Natural killer cell (primary cell): Measurements from ENCODE around the gene NUDT14. TPM values are rescaled to one million over a fixed set of nuclear protein-coding genes. Genes with fewer than 3 reads are reported as not detected.

Experiments used
- ATAC-seq, 3 donors: fragments of 150-1000 bp in 2 of 3; fragments of 200-7000 bp in 1 of 3; cut with Tn5 transposase; 1 replicate in 1 of 3; 2 replicates in 2 of 3; pipeline ENCODE4 v1.10.0; 2021; ENCODE audit warnings: mild to moderate bottlenecking in 2 of 3, moderate library complexity in 2 of 3
- DNase-seq, 2 donors: peaks; one replicate each; pipeline versions ENCODE4 v3.0.0 to v3.0.0-alpha.2; 2013 to 2021; ENCODE audit warnings: mixed read lengths in 1 of 2
- H3K27ac ChIP-seq: one replicate; pipeline ENCODE4 v1.5.1; 2013; ENCODE audit warnings: mild to moderate bottlenecking, low read length
- H3K27me3 ChIP-seq: one replicate; pipeline ENCODE4 v1.6.1; 2013; ENCODE audit warnings: low read length; ENCODE audit not compliant: control insufficient read depth, insufficient read depth
- H3K36me3 ChIP-seq: one replicate; pipeline ENCODE4 v1.6.1; 2013; ENCODE audit warnings: low read length; ENCODE audit not compliant: control insufficient read depth, insufficient read depth
- H3K4me1 ChIP-seq: one replicate; pipeline ENCODE4 v1.6.1; 2013; ENCODE audit warnings: low read length; ENCODE audit not compliant: control insufficient read depth, insufficient read depth
- H3K4me3 ChIP-seq: one replicate; pipeline ENCODE4 v1.5.1; 2013; ENCODE audit warnings: low read length
- H3K9me3 ChIP-seq: one replicate; pipeline ENCODE4 v1.6.1; 2013; ENCODE audit warnings: low read length; ENCODE audit not compliant: control insufficient read depth, insufficient read depth
- H3K27ac Mint-ChIP-seq, 2 donors: one replicate each; pipeline ENCODE4 v1.8.0; 2022; ENCODE audit warnings: mild to moderate bottlenecking in 2 of 2, mixed read lengths in 2 of 2, moderate library complexity in 1 of 2
- H3K27me3 Mint-ChIP-seq, 2 donors: one replicate each; pipeline ENCODE4 v1.8.0; 2022; ENCODE audit warnings: low read depth in 2 of 2, mixed read lengths in 2 of 2
- H3K36me3 Mint-ChIP-seq: one replicate; pipeline ENCODE4 v1.8.0; 2022; ENCODE audit warnings: mixed read lengths
- H3K4me1 Mint-ChIP-seq, 2 donors: one replicate each; pipeline ENCODE4 v1.8.0; 2022; ENCODE audit warnings: mixed read lengths in 2 of 2
- H3K4me3 Mint-ChIP-seq: one replicate; pipeline ENCODE4 v1.8.0; 2022; ENCODE audit warnings: mild to moderate bottlenecking, moderate library complexity, mixed read lengths
- H3K9me3 Mint-ChIP-seq, 2 donors: one replicate each; pipeline ENCODE4 v1.8.0; 2022; ENCODE audit warnings: mixed read lengths in 2 of 2
- WGBS: methylation state at CpG from one replicate; pipeline ENCODE4 v1.1.7; 2013; ENCODE audit warnings: missing lambda C conversion rate; ENCODE audit not compliant: insufficient coverage; 5-methylcytosine and 5-hydroxymethylcytosine counted together
- intact Hi-C: fragments of 100-400 bp; cut with micrococcal nuclease; formaldehyde crosslinking; loops from one replicate; pipeline ENCODE4 v1.14.2; 2022
- total RNA-seq, 4 donors: library from RNA; stranded (reverse); fragments of 120-200 nt in 1 of 4; gene quantifications; one replicate each; pipeline versions ENCODE4 v1.2.3 to v1.2.4, GENCODE V29; 2013 to 2022
- TF ChIP-seq, protein P1 (sequence below): fragments of 200-600 bp; IDR thresholded peaks from one replicate; pipeline ENCODE4 v1.8.0; 2022; ENCODE audit warnings: antibody characterized with exemption

The NUDT14 gene
- total RNA-seq, 3 donors from 2014 or later (not counting 1 experiment from before 2014, with no cell fraction given) = 16.0 to 32.9 (median 22.8) TPM

DNA sequence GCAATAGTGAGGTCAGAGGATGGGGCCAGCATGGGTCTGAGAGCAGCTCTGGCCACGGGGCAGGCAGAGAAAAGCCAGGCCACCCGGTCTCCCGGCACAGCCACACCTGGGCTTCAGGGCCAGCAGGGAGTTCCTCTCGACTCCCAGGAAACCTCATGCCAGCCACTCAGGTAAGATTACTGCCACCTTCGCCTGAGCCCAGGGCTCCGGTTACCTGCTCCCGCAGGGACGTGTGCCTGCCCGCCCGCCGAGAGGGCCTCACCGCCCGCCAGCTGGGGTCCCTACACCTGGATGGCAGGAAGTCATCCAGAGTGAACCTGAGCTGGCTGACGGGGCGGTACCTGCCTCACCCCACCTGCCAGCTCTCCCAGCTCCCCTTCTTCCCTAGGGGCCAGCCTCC lies 19.8 kb downstream of the NUDT14 start:
- H3K4me1 ChIP-seq = no peaks in the 10 kb centered on the region
- TF ChIP-seq, protein P1, sequence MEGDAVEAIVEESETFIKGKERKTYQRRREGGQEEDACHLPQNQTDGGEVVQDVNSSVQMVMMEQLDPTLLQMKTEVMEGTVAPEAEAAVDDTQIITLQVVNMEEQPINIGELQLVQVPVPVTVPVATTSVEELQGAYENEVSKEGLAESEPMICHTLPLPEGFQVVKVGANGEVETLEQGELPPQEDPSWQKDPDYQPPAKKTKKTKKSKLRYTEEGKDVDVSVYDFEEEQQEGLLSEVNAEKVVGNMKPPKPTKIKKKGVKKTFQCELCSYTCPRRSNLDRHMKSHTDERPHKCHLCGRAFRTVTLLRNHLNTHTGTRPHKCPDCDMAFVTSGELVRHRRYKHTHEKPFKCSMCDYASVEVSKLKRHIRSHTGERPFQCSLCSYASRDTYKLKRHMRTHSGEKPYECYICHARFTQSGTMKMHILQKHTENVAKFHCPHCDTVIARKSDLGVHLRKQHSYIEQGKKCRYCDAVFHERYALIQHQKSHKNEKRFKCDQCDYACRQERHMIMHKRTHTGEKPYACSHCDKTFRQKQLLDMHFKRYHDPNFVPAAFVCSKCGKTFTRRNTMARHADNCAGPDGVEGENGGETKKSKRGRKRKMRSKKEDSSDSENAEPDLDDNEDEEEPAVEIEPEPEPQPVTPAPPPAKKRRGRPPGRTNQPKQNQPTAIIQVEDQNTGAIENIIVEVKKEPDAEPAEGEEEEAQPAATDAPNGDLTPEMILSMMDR = no peak
- DNase-seq = no peak
- H3K9me3 ChIP-seq = no peaks in the 10 kb centered on the region
- H3K27me3 ChIP-seq = no peaks in the 10 kb centered on the region
- no peak overlapping the region for H3K27ac ChIP-seq
- H3K36me3 Mint-ChIP-seq = no peaks in the 10 kb centered on the region
- no peak overlapping the region for H3K4me3 ChIP-seq
- ATAC-seq = no peak
- no peak overlapping the region for H3K27ac Mint-ChIP-seq
- peaks cover 0 to 7% of the 10 kb centered on the region in 2 donors for H3K4me1 Mint-ChIP-seq
- H3K27me3 Mint-ChIP-seq = peaks cover 0 to 6% of the 10 kb centered on the region in 2 donors
- intact Hi-C loops = no loop called here
- no peak overlapping the region for H3K4me3 Mint-ChIP-seq
- no peaks in the 10 kb centered on the region for H3K9me3 Mint-ChIP-seq
- WGBS = 77% methylated on average over 15 of the region's 15 CpGs
- no peaks in the 10 kb centered on the region for H3K36me3 ChIP-seq

DNA sequence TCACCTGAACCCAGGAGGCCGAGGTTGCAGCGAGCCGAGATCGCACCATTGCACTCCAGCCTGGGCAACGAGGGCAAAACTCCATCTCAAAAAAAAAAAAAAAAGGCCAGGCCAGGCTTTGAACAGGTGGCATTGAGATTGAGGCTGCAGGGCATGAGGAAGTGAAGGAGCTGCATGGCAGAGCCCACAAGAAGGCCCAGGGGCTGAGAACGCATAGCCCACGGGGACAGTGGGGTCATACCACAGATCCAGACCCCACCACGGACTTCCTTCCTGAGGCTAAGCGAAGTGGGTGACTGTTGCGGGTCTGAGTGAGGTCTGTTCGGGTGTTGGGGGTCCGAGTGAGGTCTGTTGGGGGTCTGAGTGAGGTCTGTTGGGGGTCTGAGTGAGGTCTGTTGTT lies 20.3 kb downstream of the NUDT14 start:
- TF ChIP-seq, protein P1 = no peak
- no peaks in the 10 kb centered on the region for H3K9me3 Mint-ChIP-seq
- peaks cover 0 to 5% of the 10 kb centered on the region in 2 donors for H3K27me3 Mint-ChIP-seq
- H3K27me3 ChIP-seq = no peaks in the 10 kb centered on the region
- no peak overlapping the region for H3K27ac Mint-ChIP-seq
- H3K4me3 ChIP-seq = no peak overlapping the region
- peaks cover 0 to 7% of the 10 kb centered on the region in 2 donors for H3K4me1 Mint-ChIP-seq
- 25% methylated on average over 12 of the region's 12 CpGs for WGBS
- H3K4me1 ChIP-seq = no peaks in the 10 kb centered on the region
- no peaks in the 10 kb centered on the region for H3K36me3 Mint-ChIP-seq
- intact Hi-C loops = no loop called here
- H3K4me3 Mint-ChIP-seq = no peak overlapping the region
- no peak for ATAC-seq
- H3K27ac ChIP-seq = no peak overlapping the region
- no peaks in the 10 kb centered on the region for H3K36me3 ChIP-seq
- no peaks in the 10 kb centered on the region for H3K9me3 ChIP-seq
- no peak for DNase-seq

DNA sequence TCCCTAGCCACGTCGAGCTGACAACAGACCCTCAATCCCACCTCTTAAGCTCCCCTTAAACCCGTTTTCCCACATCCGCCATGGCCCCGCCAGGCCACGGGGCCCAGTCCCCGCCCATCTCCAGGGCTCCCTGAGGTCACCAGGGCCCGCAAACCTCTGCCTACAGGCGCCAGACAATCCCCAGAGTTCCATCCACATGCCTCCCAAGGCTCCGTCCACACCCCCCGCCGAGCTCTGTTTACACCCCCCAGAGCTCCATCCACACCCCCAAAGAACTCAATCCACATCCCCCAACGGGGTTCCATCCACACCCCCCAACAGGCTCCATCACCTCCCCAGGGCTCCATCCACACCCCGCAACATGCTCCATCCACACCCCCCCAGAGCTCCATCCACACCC lies 21.8 kb downstream of the NUDT14 start:
- Histone ChIP-seq H3K9me3 (no peaks in the 10 kb centered on the region), H3K27me3 (no peaks in the 10 kb centered on the region), H3K27ac (no peak overlapping the region), H3K36me3 (no peaks in the 10 kb centered on the region), H3K4me3 (no peak overlapping the region), H3K4me1 (no peaks in the 10 kb centered on the region)
- intact Hi-C loops = no loop called here
- H3K27me3 Mint-ChIP-seq = no peaks in the 10 kb centered on the region
- H3K4me1 Mint-ChIP-seq = peaks cover 0 to 7% of the 10 kb centered on the region in 2 donors
- no peak for ATAC-seq
- no peak overlapping the region for H3K4me3 Mint-ChIP-seq
- no peak overlapping the region for H3K27ac Mint-ChIP-seq
- DNase-seq = no peak
- WGBS = 86% methylated on average over 12 of the region's 14 CpGs
- no peaks in the 10 kb centered on the region for H3K36me3 Mint-ChIP-seq
- H3K9me3 Mint-ChIP-seq = no peaks in the 10 kb centered on the region
- TF ChIP-seq, protein P1 = no peak

DNA sequence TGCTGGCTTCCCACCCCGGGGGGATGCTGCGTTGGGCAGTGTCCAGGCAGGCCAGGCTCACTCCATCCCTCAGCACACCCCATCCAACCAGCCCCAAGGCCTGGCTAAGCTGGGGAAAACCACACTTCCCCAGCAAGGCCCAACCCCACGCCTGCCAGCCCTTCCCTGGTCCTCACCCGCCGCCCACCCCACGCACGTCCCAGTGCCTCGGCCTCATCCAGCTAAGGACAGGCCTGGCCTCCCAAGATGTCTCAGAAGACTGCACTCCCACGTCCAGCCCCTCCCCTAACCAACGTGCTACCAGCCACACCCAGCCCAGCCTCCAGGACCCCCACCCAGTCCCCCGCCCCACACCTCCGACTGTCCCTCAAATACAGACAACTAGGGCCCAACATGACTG lies 22.3 kb downstream of the NUDT14 start:
- Histone ChIP-seq H3K36me3 (no peaks in the 10 kb centered on the region), H3K4me3 (no peak overlapping the region), H3K27me3 (no peaks in the 10 kb centered on the region), H3K9me3 (no peaks in the 10 kb centered on the region), H3K4me1 (no peaks in the 10 kb centered on the region), H3K27ac (no peak overlapping the region)
- Mint-ChIP-seq H3K4me3 (no peak overlapping the region), H3K27ac (no peak overlapping the region), H3K4me1 (peaks cover 0 to 7% of the 10 kb centered on the region in 2 donors), H3K27me3 (no peaks in the 10 kb centered on the region), H3K36me3 (no peaks in the 10 kb centered on the region), H3K9me3 (no peaks in the 10 kb centered on the region)
- intact Hi-C loops = no loop called here
- ATAC-seq (no peak), DNase-seq (no peak)
- TF ChIP-seq, protein P1 = no peak
- WGBS = 84% methylated on average over 12 of the region's 12 CpGs
